ENCODE data around the gene SNRPD3.
A peak's percentile ranks its signal among the peaks of the same experiment; 100 is the strongest.
"Not testable (repeated sequence)": the region's sequence is repeated elsewhere in the genome, so short reads cannot be mapped to it uniquely, and the experiment has no call there.

SNRPD3 gene

GRCh38 chr22:24597076-24597475 is 41.3 kb downstream of the SNRPD3 start:
- DNase-seq (ENCODE audit: low spot score); H3K36me3 Mint-ChIP-seq (ENCODE audit: low read depth); H3K27ac Mint-ChIP-seq; H3K4me3 Mint-ChIP-seq; H3K27me3 Mint-ChIP-seq (ENCODE audit: low read depth); H3K9me3 Mint-ChIP-seq: not testable (repeated sequence)
- peaks cover 10% of the 10 kb centered on the region for H3K4me1 Mint-ChIP-seq (ENCODE audit: low read depth)

GRCh38 chr22:24599514-24599913 is 43.7 kb downstream of the SNRPD3 start:
- Mint-ChIP-seq H3K36me3 (ENCODE audit: low read depth) (no peaks in the 10 kb centered on the region), H3K27me3 (ENCODE audit: low read depth) (no peaks in the 10 kb centered on the region), H3K4me1 (ENCODE audit: low read depth) (peaks cover 23% of the 10 kb centered on the region), H3K4me3 (no peak overlapping the region), H3K9me3 (no peaks in the 10 kb centered on the region), H3K27ac (no peak overlapping the region)
- no peak for DNase-seq (ENCODE audit: low spot score)

GRCh38 chr22:24599958-24600715 is 44.3 kb downstream of the SNRPD3 start:
- not testable (repeated sequence) for H3K27ac Mint-ChIP-seq; DNase-seq (ENCODE audit: low spot score); H3K4me3 Mint-ChIP-seq; H3K9me3 Mint-ChIP-seq; H3K36me3 Mint-ChIP-seq (ENCODE audit: low read depth); H3K27me3 Mint-ChIP-seq (ENCODE audit: low read depth)
- H3K4me1 Mint-ChIP-seq (ENCODE audit: low read depth) = peaks cover 23% of the 10 kb centered on the region

- peaks cover 24% of the 10 kb centered on the region for H3K4me1 Mint-ChIP-seq (ENCODE audit: low read depth)
- H3K36me3 Mint-ChIP-seq (ENCODE audit: low read depth) = no peaks in the 10 kb centered on the region
- no peak for DNase-seq (ENCODE audit: low spot score)
- no peak overlapping the region for H3K4me3 Mint-ChIP-seq
- no peaks in the 10 kb centered on the region for H3K27me3 Mint-ChIP-seq (ENCODE audit: low read depth)
- H3K9me3 Mint-ChIP-seq = no peaks in the 10 kb centered on the region
- peak overlapping the region; percentile 73 for H3K27ac Mint-ChIP-seq
Measured at GRCh38 chr22:24601217-24602104, 45.7 kb downstream of the SNRPD3 start.

GRCh38 chr22:24602105-24602749 is 46.4 kb downstream of the SNRPD3 start:
- H3K9me3 Mint-ChIP-seq; H3K27me3 Mint-ChIP-seq (ENCODE audit: low read depth); H3K4me3 Mint-ChIP-seq; DNase-seq (ENCODE audit: low spot score); H3K36me3 Mint-ChIP-seq (ENCODE audit: low read depth): not testable (repeated sequence)
- Mint-ChIP-seq H3K4me1 (ENCODE audit: low read depth) (peaks cover 24% of the 10 kb centered on the region), H3K27ac (peak overlapping the region; percentile 15)

- not testable (repeated sequence) for H3K36me3 Mint-ChIP-seq (ENCODE audit: low read depth); DNase-seq (ENCODE audit: low spot score); H3K9me3 Mint-ChIP-seq; H3K27me3 Mint-ChIP-seq (ENCODE audit: low read depth)
- Mint-ChIP-seq H3K4me3 (peak within 1 kb of the TSS; percentile 65), H3K4me1 (ENCODE audit: low read depth) (peaks cover 28% of the 10 kb centered on the region), H3K27ac (peak within 1 kb of the TSS; percentile 81)
Measured at GRCh38 chr22:24602847-24603769, 47.3 kb downstream of the SNRPD3 start, which contains the start of gene GGT1. Gene GGT1, plus strand, starts transcription at chr22:24603193. Its CDS starts 7,889 bp downstream, at chr22:24611082.

- peak; percentile 15 for DNase-seq (ENCODE audit: low spot score)
- H3K4me1 Mint-ChIP-seq (ENCODE audit: low read depth) = peaks cover 28% of the 10 kb centered on the region
Measured at GRCh38 chr22:24603770-24604629, 48.2 kb downstream of the SNRPD3 start.

GRCh38 chr22:24606340-24606739 is 50.5 kb downstream of the SNRPD3 start:
- not testable (repeated sequence) for H3K27me3 Mint-ChIP-seq (ENCODE audit: low read depth); H3K36me3 Mint-ChIP-seq (ENCODE audit: low read depth); DNase-seq (ENCODE audit: low spot score); H3K9me3 Mint-ChIP-seq
- H3K4me3 Mint-ChIP-seq = peak overlapping the region; percentile 36
- peak overlapping the region; percentile 70 for H3K27ac Mint-ChIP-seq
- peaks cover 25% of the 10 kb centered on the region for H3K4me1 Mint-ChIP-seq (ENCODE audit: low read depth)

More at GRCh38 chr22:24603770-24604629, 48.2 kb downstream of the SNRPD3 start:
- Mint-ChIP-seq H3K27ac (peak overlapping the region; percentile 81), H3K4me3 (peak overlapping the region; percentile 65)
- not testable (repeated sequence) for H3K9me3 Mint-ChIP-seq; H3K27me3 Mint-ChIP-seq (ENCODE audit: low read depth); H3K36me3 Mint-ChIP-seq (ENCODE audit: low read depth)

- not testable (repeated sequence) for H3K27me3 Mint-ChIP-seq (ENCODE audit: low read depth); H3K9me3 Mint-ChIP-seq; H3K36me3 Mint-ChIP-seq (ENCODE audit: low read depth)
- DNase-seq (ENCODE audit: low spot score) = peak; percentile 64
- Mint-ChIP-seq H3K27ac (peak overlapping the region; percentile 99), H3K4me1 (ENCODE audit: low read depth) (peaks cover 21% of the 10 kb centered on the region), H3K4me3 (peak overlapping the region; percentile 95)
Measured at GRCh38 chr22:24607429-24607983, 51.7 kb downstream of the SNRPD3 start.

- DNase-seq (ENCODE audit: low spot score); H3K27me3 Mint-ChIP-seq (ENCODE audit: low read depth); H3K9me3 Mint-ChIP-seq; H3K36me3 Mint-ChIP-seq (ENCODE audit: low read depth): not testable (repeated sequence)
- peak overlapping the region; percentile 95 for H3K4me3 Mint-ChIP-seq
- H3K27ac Mint-ChIP-seq = peak overlapping the region; percentile 99
- H3K4me1 Mint-ChIP-seq (ENCODE audit: low read depth) = peaks cover 18% of the 10 kb centered on the region
Measured at GRCh38 chr22:24608327-24608726, 52.5 kb downstream of the SNRPD3 start.

- not testable (repeated sequence) for H3K4me1 Mint-ChIP-seq (ENCODE audit: low read depth); H3K27ac Mint-ChIP-seq; H3K27me3 Mint-ChIP-seq (ENCODE audit: low read depth); H3K36me3 Mint-ChIP-seq (ENCODE audit: low read depth); H3K9me3 Mint-ChIP-seq; DNase-seq (ENCODE audit: low spot score); H3K4me3 Mint-ChIP-seq
Measured at GRCh38 chr22:24609888-24610287, 54.1 kb downstream of the SNRPD3 start.

GRCh38 chr22:24614794-24615193 is 59.0 kb downstream of the SNRPD3 start:
- H3K27ac Mint-ChIP-seq; H3K9me3 Mint-ChIP-seq; DNase-seq (ENCODE audit: low spot score); H3K4me1 Mint-ChIP-seq (ENCODE audit: low read depth); H3K27me3 Mint-ChIP-seq (ENCODE audit: low read depth); H3K4me3 Mint-ChIP-seq; H3K36me3 Mint-ChIP-seq (ENCODE audit: low read depth): not testable (repeated sequence)
